Vagina (tissue), 2 donors: ENCODE data around the gene CASZ1. TPM values are rescaled to one million over a fixed set of nuclear protein-coding genes. Genes with fewer than 3 reads are reported as not detected.

Source experiments
- DNase-seq, 2 donors: peaks; one replicate each; pipeline ENCODE4 v3.0.0-alpha.2; 2017; ENCODE audit errors: extremely low spot score in 2 of 2
- H3K27ac ChIP-seq: fragments of 200-600 bp; sonication (generic); one replicate; pipeline ENCODE4 v1.5.1; 2019
- H3K27me3 ChIP-seq: fragments of 200-600 bp; sonication (generic); one replicate; pipeline ENCODE4 v1.5.1; 2019
- H3K36me3 ChIP-seq, 2 donors: fragments of 200-600 bp; sonication (generic); one replicate each; pipeline ENCODE4 v1.5.1; 2017 to 2019
- H3K4me1 ChIP-seq: fragments of 200-600 bp; sonication (generic); one replicate; pipeline ENCODE4 v1.5.1; 2019
- H3K4me3 ChIP-seq, 2 donors: fragments of 200-600 bp; sonication (generic); 1 replicate in 1 of 2; 2 replicates in 1 of 2; pipeline ENCODE4 v1.5.1; 2016 to 2019
- H3K9me3 ChIP-seq: fragments of 200-600 bp; sonication (generic); one replicate; pipeline ENCODE4 v1.5.1; 2019
- POLR2A ChIP-seq, 2 donors: fragments of 450-650 bp; IDR thresholded peaks; one replicate each; pipeline ENCODE4 v1.6.1; 2017; ENCODE audit warnings: antibody characterized with exemption in 2 of 2, mild to moderate bottlenecking in 2 of 2, moderate library complexity in 2 of 2
- POLR2AphosphoS5 ChIP-seq, 2 donors: sonication (generic); formaldehyde crosslinking; IDR thresholded peaks; one replicate each; pipeline ENCODE4 v1.9.0; 2017; ENCODE audit warnings: antibody characterized with exemption in 2 of 2, mild to moderate bottlenecking in 2 of 2, low read depth in 1 of 2; ENCODE audit not compliant: insufficient read depth in 1 of 2
- intact Hi-C: fragments of 100-400 bp; cut with DNase I; formaldehyde crosslinking; loops from one replicate; pipeline ENCODE4 v1.15.1; 2023
- total RNA-seq: library from RNA; depleted of rRNA; stranded (reverse); fragments of >200 nt; gene quantifications from one replicate; pipeline ENCODE4 v1.2.3, GENCODE V29; 2016
- TF ChIP-seq, protein P1 (sequence below), 3 experiments: fragments of 450-650 bp in 2 of 3; fragments of 200-600 bp in 1 of 3; sonication (generic) in 1 of 3; IDR thresholded peaks; one replicate each; pipeline ENCODE4 v1.5.1; 2017 to 2019; ENCODE audit warnings: antibody characterized with exemption in 3 of 3, mild to moderate bottlenecking in 2 of 3, moderate library complexity in 2 of 3

CASZ1 gene
- total RNA-seq, 1 donor from 2014 or later = 30.7 TPM

DNA sequence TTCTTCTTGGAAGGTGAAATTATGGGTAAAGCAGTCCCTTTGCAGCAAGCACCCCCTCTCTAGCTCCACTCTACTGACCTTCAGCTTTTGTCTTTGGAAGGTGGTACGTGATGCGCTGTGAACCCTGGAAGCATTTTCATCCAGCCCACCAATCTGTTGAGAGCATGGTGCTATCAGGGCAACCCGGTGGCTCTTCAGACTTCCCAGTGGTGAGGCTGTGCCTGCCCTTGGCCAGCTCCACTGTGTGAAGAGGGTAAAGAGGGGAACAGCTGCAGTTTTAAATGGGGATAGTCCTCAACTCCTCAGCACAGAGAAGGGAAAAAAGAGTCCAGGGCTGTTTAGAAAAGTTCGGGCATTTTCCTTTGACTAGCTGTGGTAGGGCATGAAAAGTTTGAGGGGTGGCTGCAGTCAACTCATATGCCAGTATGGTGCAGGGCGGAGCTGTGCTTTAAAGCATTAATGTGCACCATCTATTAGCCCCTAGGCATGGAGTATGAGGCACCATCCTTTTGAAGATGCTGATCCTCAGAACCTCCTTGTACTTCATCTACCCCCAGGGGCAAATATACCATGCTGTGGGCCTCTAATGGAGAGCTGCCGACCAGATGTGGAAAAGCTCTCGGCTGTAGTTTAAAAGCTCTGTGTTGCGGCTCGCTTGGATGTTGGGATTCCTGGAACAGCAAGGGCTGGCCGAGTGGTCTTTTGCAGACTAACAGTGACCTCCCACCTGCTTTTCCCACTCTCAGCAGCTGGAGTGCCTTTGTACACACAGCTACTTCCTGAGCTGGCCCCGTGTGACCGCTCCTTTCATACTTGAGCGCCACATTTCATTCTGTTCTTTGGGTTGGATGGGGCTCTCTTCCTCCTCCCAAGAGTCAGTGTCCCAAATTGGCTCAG, 198.7 kb downstream of the CASZ1 start:
- H3K27me3 ChIP-seq = no peaks in the 10 kb centered on the region
- intact Hi-C loops = no loop called here
- H3K9me3 ChIP-seq = no peaks in the 10 kb centered on the region
- H3K4me3 ChIP-seq = no peak overlapping the region
- DNase-seq = no peak
- H3K4me1 ChIP-seq = peaks cover 24% of the 10 kb centered on the region
- H3K27ac ChIP-seq = no peak overlapping the region
- H3K36me3 ChIP-seq = no peaks in the 10 kb centered on the region
- TF ChIP-seq POLR2A (IDR thresholded peaks at IDR 0.05) (no peak), POLR2AphosphoS5 (IDR thresholded peaks at IDR 0.05; ENCODE audit: insufficient read depth in 1 of 2, low read depth in 1 of 2) (no peak)
- TF ChIP-seq, protein P1, sequence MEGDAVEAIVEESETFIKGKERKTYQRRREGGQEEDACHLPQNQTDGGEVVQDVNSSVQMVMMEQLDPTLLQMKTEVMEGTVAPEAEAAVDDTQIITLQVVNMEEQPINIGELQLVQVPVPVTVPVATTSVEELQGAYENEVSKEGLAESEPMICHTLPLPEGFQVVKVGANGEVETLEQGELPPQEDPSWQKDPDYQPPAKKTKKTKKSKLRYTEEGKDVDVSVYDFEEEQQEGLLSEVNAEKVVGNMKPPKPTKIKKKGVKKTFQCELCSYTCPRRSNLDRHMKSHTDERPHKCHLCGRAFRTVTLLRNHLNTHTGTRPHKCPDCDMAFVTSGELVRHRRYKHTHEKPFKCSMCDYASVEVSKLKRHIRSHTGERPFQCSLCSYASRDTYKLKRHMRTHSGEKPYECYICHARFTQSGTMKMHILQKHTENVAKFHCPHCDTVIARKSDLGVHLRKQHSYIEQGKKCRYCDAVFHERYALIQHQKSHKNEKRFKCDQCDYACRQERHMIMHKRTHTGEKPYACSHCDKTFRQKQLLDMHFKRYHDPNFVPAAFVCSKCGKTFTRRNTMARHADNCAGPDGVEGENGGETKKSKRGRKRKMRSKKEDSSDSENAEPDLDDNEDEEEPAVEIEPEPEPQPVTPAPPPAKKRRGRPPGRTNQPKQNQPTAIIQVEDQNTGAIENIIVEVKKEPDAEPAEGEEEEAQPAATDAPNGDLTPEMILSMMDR (IDR thresholded peaks at IDR 0.05) = no peak

DNA sequence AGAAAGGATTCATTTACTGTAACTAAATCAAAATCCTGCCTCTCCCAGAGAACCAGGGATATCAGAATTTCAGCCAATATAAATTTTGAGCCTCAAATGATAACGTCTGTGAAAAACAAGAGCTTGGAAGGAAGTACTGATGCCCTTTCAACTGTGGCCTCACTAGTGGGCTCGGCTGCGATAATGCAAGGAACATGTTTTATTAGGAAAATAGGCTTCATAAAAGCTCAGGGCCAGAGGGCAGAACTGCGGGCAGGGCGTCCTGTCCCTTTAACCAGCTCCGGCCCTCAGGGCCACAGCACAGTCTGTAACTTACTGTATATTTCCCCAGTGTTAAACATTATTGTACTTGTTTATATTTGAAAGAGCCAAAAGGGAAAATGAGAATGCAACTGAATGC, 199.7 kb downstream of the CASZ1 start:
- no peak for DNase-seq
- TF ChIP-seq POLR2AphosphoS5 (IDR thresholded peaks at IDR 0.05; ENCODE audit: insufficient read depth in 1 of 2, low read depth in 1 of 2) (no peak), POLR2A (IDR thresholded peaks at IDR 0.05) (no peak)
- TF ChIP-seq, protein P1 (IDR thresholded peaks at IDR 0.05) = no peak
- no peaks in the 10 kb centered on the region for H3K9me3 ChIP-seq
- H3K27me3 ChIP-seq = no peaks in the 10 kb centered on the region
- no peak overlapping the region for H3K4me3 ChIP-seq
- peaks cover 23% of the 10 kb centered on the region for H3K4me1 ChIP-seq
- no peaks in the 10 kb centered on the region for H3K36me3 ChIP-seq
- intact Hi-C loops = no loop called here
- no peak overlapping the region for H3K27ac ChIP-seq

DNA sequence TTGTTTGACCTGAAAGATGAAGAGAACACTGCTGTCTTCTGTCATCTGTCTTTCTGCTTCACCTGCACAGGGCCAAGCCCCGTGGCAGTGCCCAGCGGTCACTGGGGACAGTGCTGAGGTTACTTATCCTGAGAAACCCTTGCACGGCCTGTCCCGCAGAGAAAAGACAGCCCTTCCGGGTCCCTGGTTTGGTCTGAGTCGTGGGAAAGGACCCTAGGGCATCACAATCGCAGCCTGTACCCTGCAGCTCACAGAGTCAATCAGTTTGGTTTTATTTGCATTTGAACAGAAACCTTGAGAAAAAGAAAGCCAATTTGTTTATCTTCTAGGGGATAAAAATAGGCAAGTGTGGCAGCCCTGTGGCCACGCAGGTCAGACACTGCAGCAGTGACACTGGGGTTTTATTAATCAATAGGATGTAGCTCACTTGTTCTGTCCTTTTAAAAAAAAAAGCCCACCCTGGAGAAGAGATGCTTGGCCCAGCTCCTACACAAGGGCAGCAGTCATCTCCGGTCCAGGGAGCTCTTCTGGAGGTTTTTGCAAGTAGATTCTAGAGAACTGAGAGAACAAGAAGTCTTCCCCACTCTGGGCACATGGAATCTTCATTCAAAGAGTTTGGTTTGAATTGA, 201.7 kb downstream of the CASZ1 start:
- Histone ChIP-seq H3K4me3 (no peak overlapping the region), H3K4me1 (peaks cover 13% of the 10 kb centered on the region), H3K27me3 (no peaks in the 10 kb centered on the region), H3K27ac (no peak overlapping the region), H3K9me3 (no peaks in the 10 kb centered on the region), H3K36me3 (no peaks in the 10 kb centered on the region)
- intact Hi-C loops = no loop called here
- no peak for TF ChIP-seq POLR2AphosphoS5 (IDR thresholded peaks at IDR 0.05; ENCODE audit: insufficient read depth in 1 of 2, low read depth in 1 of 2)
- TF ChIP-seq, protein P1 (IDR thresholded peaks at IDR 0.05) = no peak
- no peak for TF ChIP-seq POLR2A (IDR thresholded peaks at IDR 0.05)
- no peak for DNase-seq

DNA sequence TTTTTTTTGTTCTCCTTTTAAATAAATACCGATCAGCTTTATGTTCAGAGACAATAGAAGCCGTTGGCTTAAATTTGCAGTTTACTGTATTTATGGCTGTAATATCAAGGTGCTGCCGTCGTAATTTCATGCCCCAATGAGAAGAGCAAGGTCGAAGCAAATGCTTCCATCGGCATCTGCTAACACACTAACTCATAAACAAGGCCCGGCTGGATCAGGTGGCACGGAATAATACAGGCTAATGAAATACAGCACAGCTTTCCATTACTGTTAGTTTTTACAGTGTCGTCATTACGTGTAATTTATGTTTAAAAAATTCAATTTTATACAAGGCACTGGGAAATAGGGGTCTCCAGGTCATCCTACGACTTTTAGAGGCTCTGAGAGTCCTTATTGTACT, 202.7 kb downstream of the CASZ1 start:
- intact Hi-C loops = no loop called here
- Histone ChIP-seq H3K27ac (no peak overlapping the region), H3K9me3 (no peaks in the 10 kb centered on the region), H3K36me3 (no peaks in the 10 kb centered on the region), H3K4me1 (peaks cover 4% of the 10 kb centered on the region), H3K4me3 (no peak overlapping the region), H3K27me3 (no peaks in the 10 kb centered on the region)
- TF ChIP-seq, protein P1 (IDR thresholded peaks at IDR 0.05) = no peak
- TF ChIP-seq POLR2A (IDR thresholded peaks at IDR 0.05) (no peak), POLR2AphosphoS5 (IDR thresholded peaks at IDR 0.05; ENCODE audit: insufficient read depth in 1 of 2, low read depth in 1 of 2) (no peak)
- DNase-seq = no peak

DNA sequence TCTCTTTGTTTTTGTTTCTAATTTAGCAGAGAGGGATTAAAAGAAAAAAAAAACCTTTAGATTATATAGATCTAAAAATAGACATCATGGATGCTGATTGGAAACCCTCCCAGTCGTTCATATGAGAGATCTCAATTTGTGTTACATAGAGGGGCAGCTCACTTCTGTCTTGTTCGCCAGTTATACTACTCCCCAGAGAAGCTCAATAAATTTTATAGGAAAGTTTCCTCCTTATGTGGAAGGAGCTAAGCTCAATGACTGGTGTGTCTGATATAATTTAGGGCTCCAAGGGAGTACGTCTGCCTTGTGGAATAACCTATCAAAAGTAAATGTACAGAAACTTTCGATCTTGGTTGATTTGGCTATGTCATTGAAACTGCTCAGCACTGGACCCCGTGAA, 204.1 kb downstream of the CASZ1 start:
- Histone ChIP-seq H3K4me3 (no peak overlapping the region), H3K27ac (no peak overlapping the region), H3K9me3 (no peaks in the 10 kb centered on the region), H3K4me1 (peaks cover 4% of the 10 kb centered on the region), H3K27me3 (no peaks in the 10 kb centered on the region), H3K36me3 (no peaks in the 10 kb centered on the region)
- intact Hi-C loops = no loop called here
- TF ChIP-seq POLR2A (IDR thresholded peaks at IDR 0.05) = no peak
- TF ChIP-seq, protein P1 (IDR thresholded peaks at IDR 0.05) = no peak
- TF ChIP-seq POLR2AphosphoS5 (IDR thresholded peaks at IDR 0.05; ENCODE audit: insufficient read depth in 1 of 2, low read depth in 1 of 2) = no peak
- DNase-seq = no peak
